HepG2 (cell line): ENCODE data around the gene RPS13. TPM values are rescaled to one million over a fixed set of nuclear protein-coding genes. Genes with fewer than 3 reads are reported as not detected.

ENCODE experiments used
- BHLHE40 ChIP-seq: IDR thresholded peaks from 2 replicates; pipeline ENCODE4 v1.6.1; 2011; ENCODE audit warnings: low read length, improper control_type of control experiment
- DNMT1 ChIP-seq: sonication (generic); formaldehyde crosslinking; IDR thresholded peaks from 2 replicates; pipeline ENCODE4 v1.5.1; 2020; ENCODE audit warnings: mild to moderate bottlenecking, missing genetic modification reagents
- GPBP1L1 ChIP-seq: sonication (generic); formaldehyde crosslinking; IDR thresholded peaks from 2 replicates; pipeline ENCODE4 v1.5.0; 2020; ENCODE audit warnings: mild to moderate bottlenecking, missing genetic modification reagents
- HHEX ChIP-seq: IDR thresholded peaks from 2 replicates; pipeline ENCODE4 v1.6.1; 2016; ENCODE audit warnings: control low read depth
- HOXA5 ChIP-seq: sonication (generic); formaldehyde crosslinking; IDR thresholded peaks from 2 replicates; pipeline ENCODE4 v1.4.0; 2020; ENCODE audit warnings: missing genetic modification reagents
- HOXD1 ChIP-seq: sonication (generic); formaldehyde crosslinking; IDR thresholded peaks from 2 replicates; pipeline ENCODE4 v1.5.0; 2020; ENCODE audit warnings: missing genetic modification reagents
- MTERF4 ChIP-seq: sonication (generic); formaldehyde crosslinking; IDR thresholded peaks from 2 replicates; pipeline ENCODE4 v1.8.0; 2023; ENCODE audit warnings: mild to moderate bottlenecking, missing genetic modification reagents
- MXD3 ChIP-seq: IDR thresholded peaks from 2 replicates; pipeline ENCODE4 v1.6.1; 2016; ENCODE audit warnings: mild to moderate bottlenecking, missing biosample characterization, missing genetic modification reagents
- NCOA1 ChIP-seq: sonication (generic); formaldehyde crosslinking; IDR thresholded peaks from 2 replicates; pipeline ENCODE4 v1.9.0; 2021; ENCODE audit warnings: missing genetic modification reagents
- NR3C1 ChIP-seq: sonication (generic); formaldehyde crosslinking; IDR thresholded peaks from 2 replicates; pipeline ENCODE4 v1.4.0; 2020; ENCODE audit warnings: missing genetic modification reagents
- PRPF4 ChIP-seq: fragments of 200-400 bp; formaldehyde crosslinking; IDR thresholded peaks from 2 replicates; pipeline ENCODE4 v1.6.1; 2016; ENCODE audit warnings: low read length, low read depth; ENCODE audit not compliant: poor library complexity, severe bottlenecking
- REST ChIP-seq, 2 experiments: IDR thresholded peaks; 2 replicates each; pipeline ENCODE4 v1.6.1; 2011 to 2012; ENCODE audit warnings: low read length in 2 of 2, borderline replicate concordance in 1 of 2, low read depth in 1 of 2, mild to moderate bottlenecking in 1 of 2, moderate library complexity in 1 of 2
- SALL2 ChIP-seq: sonication (generic); formaldehyde crosslinking; IDR thresholded peaks from 2 replicates; pipeline ENCODE4 v1.8.1; 2023; ENCODE audit warnings: mild to moderate bottlenecking, missing genetic modification reagents, inconsistent platforms
- SIX4 ChIP-seq: sonication (generic); formaldehyde crosslinking; IDR thresholded peaks from 2 replicates; pipeline ENCODE4 v1.4.0; 2020; ENCODE audit warnings: missing genetic modification reagents
- TBP ChIP-seq: sonication (generic); formaldehyde crosslinking; IDR thresholded peaks from 2 replicates; pipeline ENCODE4 v1.5.0; 2020; ENCODE audit warnings: missing genetic modification reagents
- TGIF2 ChIP-seq: IDR thresholded peaks from 2 replicates; pipeline ENCODE4 v1.6.1; 2016; ENCODE audit warnings: control low read depth, missing compliant biosample characterization
- ZFP62 ChIP-seq: sonication (generic); formaldehyde crosslinking; IDR thresholded peaks from 2 replicates; pipeline ENCODE4 v1.4.0; 2020; ENCODE audit warnings: missing genetic modification reagents
- ZFP91 ChIP-seq: sonication (generic); formaldehyde crosslinking; IDR thresholded peaks from 2 replicates; pipeline ENCODE4 v1.9.0; 2022; ENCODE audit warnings: missing genetic modification reagents, mild to moderate bottlenecking, borderline replicate concordance
- ZFY ChIP-seq: sonication (generic); formaldehyde crosslinking; IDR thresholded peaks from 2 replicates; pipeline ENCODE4 v1.4.0; 2020; ENCODE audit warnings: missing genetic modification reagents
- ZNF446 ChIP-seq: sonication (generic); formaldehyde crosslinking; IDR thresholded peaks from 2 replicates; pipeline ENCODE4 v1.5.0; 2020; ENCODE audit warnings: mild to moderate bottlenecking, missing genetic modification reagents
- ZNF652 ChIP-seq: IDR thresholded peaks from 2 replicates; pipeline ENCODE4 v1.6.1; 2016; ENCODE audit warnings: low read depth, borderline replicate concordance
- ZNF792 ChIP-seq: IDR thresholded peaks from 2 replicates; pipeline ENCODE4 v1.6.1; 2016
- ZNF816 ChIP-seq: sonication (generic); formaldehyde crosslinking; IDR thresholded peaks from 2 replicates; pipeline ENCODE4 v1.8.0; 2022; ENCODE audit warnings: missing genetic modification reagents, mild to moderate bottlenecking, borderline replicate concordance
- polyA plus RNA-seq, 8 experiments: library from polyadenylated mRNA; depleted of rRNA in 3 of 8; stranded (reverse) in 7 of 8; unstranded in 1 of 8; fragments of >200 nt; fragmentation: Illumina TruSeq in 4 of 8; extraction: Trizol in 4 of 8; gene quantifications; 2 replicates each; pipeline versions ENCODE4 v1.2.1 to v1.2.3, GENCODE V29; 2011 to 2016; ENCODE audit warnings: low read depth in 4 of 8, missing spikeins in 1 of 8, mixed read lengths in 1 of 8; ENCODE audit not compliant: insufficient read depth in 1 of 8
- total RNA-seq, 5 experiments: library from RNA; depleted of rRNA; stranded (reverse); fragments of >200 nt; fragmentation: Illumina TruSeq; extraction: Trizol; gene quantifications; 2 replicates each; pipeline ENCODE4 v1.2.3, GENCODE V29; 2016; ENCODE audit warnings: low read depth in 1 of 5

Gene RPS13
- total and polyA plus RNA-seq, 2 of the 13 experiments (the other 11 are each of a cell fraction or from before 2014, with no cell fraction given): 1,542 to 2,245 TPM

GRCh38 chr11:17077520-17078401 is at the start of gene RPS13 (continued):
- TF ChIP-seq REST (IDR thresholded peaks at IDR 0.05; ENCODE audit: borderline replicate concordance in 1 of 2, low read depth in 1 of 2, low read length in 2 of 2) (peak in 1 of 2 experiments; percentile 75; a peak in 1 of 4 replicates), ZNF652 (CRISPR knock-in tag) (no peak), ZNF792 (CRISPR knock-in tag) (peak; percentile 42; the same call in 1 of the 2 replicates), HOXD1 (peak; percentile 30; the same call in 1 of the 2 replicates), MTERF4 (CRISPR knock-in tag) (no peak), HOXA5 (no peak), TGIF2 (CRISPR knock-in tag) (peak; percentile 97), MXD3 (CRISPR knock-in tag) (peak; percentile 77), ZFY (CRISPR knock-in tag) (peak; percentile 75), PRPF4 (no peak), SALL2 (CRISPR knock-in tag) (no peak; the same call in 1 of the 2 replicates), TBP (CRISPR knock-in tag) (no peak), ZNF446 (CRISPR knock-in tag) (no peak), NR3C1 (CRISPR knock-in tag) (no peak), GPBP1L1 (CRISPR knock-in tag) (no peak), DNMT1 (CRISPR knock-in tag) (0 out of 2 replicates have a peak, but pooled peaks have one; percentile 30), SIX4 (CRISPR knock-in tag) (peak; percentile 28; the same call in 1 of the 2 replicates), HHEX (CRISPR knock-in tag) (no peak), BHLHE40 (no peak), ZNF816 (CRISPR knock-in tag) (no peak), ZFP91 (CRISPR knock-in tag) (no peak; the same call in 1 of the 2 replicates), ZFP62 (CRISPR knock-in tag) (no peak), NCOA1 (CRISPR knock-in tag) (no peak)
